HG03064 (cell line): ENCODE data around the gene TRPM8.
"Not testable (repeated sequence)": the region's sequence is repeated elsewhere in the genome, so short reads cannot be mapped to it uniquely, and the experiment has no call there.

Source experiments
- ATAC-seq: cut with Tn5 transposase; IDR thresholded peaks from one replicate; pipeline ENCODE4 v1.9.1; 2021; ENCODE audit warnings: low read depth; ENCODE audit not compliant: unreplicated experiment

TRPM8 gene

GRCh38 chr2:233935426-233935825 lies 18.3 kb downstream of the TRPM8 start:
- no peak for ATAC-seq

GRCh38 chr2:233936089-233936488 lies 18.9 kb downstream of the TRPM8 start:
- ATAC-seq, result no peak

- ATAC-seq, result no peak
Observed at GRCh38 chr2:233938676-233939370, 21.6 kb downstream of the TRPM8 start.

GRCh38 chr2:233940376-233941276 lies 23.5 kb downstream of the TRPM8 start:
- no peak for ATAC-seq

DNA sequence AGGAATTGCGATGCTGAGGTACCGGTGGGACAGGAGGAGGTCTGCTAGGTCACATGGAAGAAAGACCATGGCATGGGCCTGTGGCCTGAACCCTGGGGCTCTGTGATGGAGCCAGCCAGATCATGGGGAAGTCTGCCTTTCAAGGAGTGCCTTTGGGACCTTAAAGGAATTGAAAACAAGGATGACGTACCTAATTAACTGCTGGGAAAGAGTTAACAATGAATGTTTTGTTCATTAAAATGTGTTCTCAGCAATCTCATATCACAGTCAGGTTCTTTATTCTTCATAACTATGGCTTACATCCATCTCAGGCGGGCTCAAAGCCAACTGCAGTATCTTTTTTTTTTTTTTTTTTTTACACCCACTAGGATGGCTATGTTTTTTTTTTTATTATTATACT lies 25.6 kb downstream of the TRPM8 start:
- ATAC-seq, result no peak

DNA sequence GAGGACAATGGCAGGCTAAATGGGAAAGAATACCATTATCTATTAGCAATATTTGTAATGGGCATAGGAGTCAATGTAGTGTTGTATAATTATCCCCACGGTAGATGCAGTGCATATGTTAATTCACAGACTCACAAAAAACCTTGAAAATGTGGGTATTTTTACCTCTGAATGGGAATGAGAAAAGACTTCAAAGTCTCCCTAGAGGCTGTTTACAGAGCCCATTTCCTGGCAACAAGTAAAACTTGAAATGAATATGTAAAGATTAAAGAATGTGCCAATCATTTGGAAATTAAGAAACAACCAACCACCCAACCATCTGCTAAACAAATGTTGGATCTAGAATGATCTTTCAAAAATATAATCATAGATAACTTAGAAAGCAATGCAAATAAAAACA lies 27.1 kb downstream of the TRPM8 start:
- ATAC-seq, result no peak

DNA sequence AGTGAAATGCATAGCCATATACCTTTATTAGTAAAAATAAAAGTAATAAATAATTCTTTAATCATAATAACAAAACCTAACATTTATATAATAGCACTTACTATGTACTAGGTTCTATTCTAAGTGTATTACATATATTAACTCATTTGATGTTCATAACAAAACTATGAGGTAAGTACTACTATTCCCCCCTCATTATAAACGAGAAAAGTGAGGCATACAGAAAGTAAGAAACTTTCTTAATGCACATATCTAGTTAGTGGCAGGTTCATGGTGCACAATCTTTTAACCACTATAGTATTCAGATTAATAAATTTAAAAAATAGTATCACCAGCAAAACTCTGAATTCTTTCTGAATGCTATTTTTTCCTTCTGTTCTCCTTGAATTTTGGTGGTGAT lies 27.5 kb downstream of the TRPM8 start:
- no peak for ATAC-seq

DNA sequence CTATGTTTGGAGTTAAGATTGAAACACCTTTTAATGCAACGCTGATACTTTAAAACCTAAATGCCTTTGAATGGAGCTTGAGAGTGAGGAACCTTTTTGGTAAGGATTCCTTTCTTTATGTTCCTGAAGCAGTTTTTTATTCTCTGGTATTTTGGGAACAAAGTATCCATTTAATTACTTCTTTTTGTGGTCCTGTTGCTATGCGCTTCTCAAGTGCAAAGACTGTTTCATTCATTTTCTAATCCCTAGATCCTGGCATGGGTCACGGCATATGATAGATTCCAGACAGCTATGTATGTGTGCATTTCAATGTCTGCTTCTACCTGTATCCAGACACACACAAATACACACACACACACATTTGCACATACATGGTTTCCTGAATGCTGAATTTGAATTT lies 28.0 kb downstream of the TRPM8 start:
- ATAC-seq, result no peak

GRCh38 chr2:233950078-233950825 lies 33.1 kb downstream of the TRPM8 start:
- ATAC-seq, result no peak

GRCh38 chr2:233952335-233952734 lies 35.2 kb downstream of the TRPM8 start:
- no peak for ATAC-seq

DNA sequence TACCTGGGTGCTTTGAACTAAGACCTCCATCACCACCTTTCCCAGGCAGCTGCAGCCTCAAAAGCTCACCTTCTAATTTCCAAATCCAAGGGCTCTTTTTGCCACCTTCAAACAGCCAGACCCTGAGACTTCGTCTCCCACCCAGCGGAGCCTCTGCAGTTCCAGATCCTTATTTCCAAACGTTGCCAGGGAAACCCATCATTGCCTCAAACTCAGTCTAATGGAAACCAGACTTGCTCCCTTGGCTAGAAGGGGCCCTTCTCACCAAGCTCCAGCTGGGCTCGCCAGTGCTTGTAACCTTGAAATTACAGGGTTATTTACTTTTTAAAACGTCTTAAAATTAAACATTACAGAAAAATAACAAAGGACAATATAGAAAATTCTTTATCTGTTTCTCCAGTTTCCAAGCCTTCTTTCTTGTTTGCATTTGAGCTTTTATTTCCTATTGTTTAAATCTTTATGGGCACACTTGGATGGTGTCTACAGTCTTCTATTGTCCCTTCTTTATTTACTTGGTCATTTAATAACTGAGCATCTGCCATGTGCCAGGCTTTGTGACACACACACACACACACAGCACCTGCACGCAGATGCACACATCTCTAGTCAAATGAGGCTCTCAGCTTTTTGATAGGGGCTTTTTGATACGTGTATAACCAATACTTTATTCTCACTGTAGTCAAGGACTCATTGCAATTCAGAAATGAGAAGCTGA lies 36.1 kb downstream of the TRPM8 start:
- ATAC-seq, result no peak

GRCh38 chr2:233960203-233960602 lies 43.0 kb downstream of the TRPM8 start:
- no peak for ATAC-seq

DNA sequence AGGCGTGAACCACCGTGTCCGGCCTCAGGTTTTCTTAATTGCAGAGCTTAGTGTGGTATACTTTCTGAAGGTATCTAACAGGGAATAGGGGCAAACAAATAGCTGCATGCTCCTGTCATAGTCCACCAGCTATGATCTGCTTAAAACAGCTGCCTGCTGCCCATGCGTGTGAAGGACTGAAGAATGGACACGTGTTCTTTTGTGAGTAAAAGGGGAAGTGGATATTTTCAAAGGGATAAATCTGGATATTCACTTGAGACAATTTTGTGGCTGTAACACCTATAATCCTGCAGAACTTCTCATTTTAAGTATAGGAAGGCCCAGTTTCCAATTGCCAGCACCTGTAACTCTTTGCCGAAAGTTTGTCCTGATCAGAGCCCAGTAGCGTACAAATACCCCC lies 44.7 kb downstream of the TRPM8 start:
- ATAC-seq, result no peak

- no peak for ATAC-seq
Observed at GRCh38 chr2:233964581-233964980, 47.4 kb downstream of the TRPM8 start.

- ATAC-seq, result no peak
Observed at GRCh38 chr2:233965032-233965603, 47.9 kb downstream of the TRPM8 start.

DNA sequence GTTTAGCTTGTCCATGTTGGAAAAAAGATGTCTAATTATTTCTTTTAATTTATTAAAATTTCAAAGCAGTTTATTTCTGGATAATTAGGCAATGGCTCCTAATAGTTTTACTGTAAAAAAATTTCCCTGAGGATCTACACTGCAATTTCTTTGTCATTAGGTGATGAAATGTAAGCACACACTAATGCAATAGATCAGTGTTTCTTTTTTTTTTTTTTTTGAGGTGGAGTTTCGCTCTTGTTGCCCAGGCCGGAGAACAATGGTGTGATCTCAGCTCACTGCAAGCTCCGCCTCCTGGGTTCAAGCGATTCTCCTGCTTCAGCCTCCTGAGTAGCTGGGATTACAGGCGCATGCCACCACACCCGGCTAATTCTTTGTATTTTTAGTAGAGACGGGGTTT lies 48.5 kb downstream of the TRPM8 start:
- not testable (repeated sequence) for ATAC-seq

GRCh38 chr2:233966388-233966787 lies 49.2 kb downstream of the TRPM8 start:
- no peak for ATAC-seq

- ATAC-seq, result no peak
Observed at GRCh38 chr2:233967164-233967563, 50.0 kb downstream of the TRPM8 start.

GRCh38 chr2:233968556-233968955 lies 51.4 kb downstream of the TRPM8 start:
- no peak for ATAC-seq

- ATAC-seq, result not testable (repeated sequence)
Observed at GRCh38 chr2:233972460-233972859, 55.3 kb downstream of the TRPM8 start.
